CD4-positive, alpha-beta T cell treated with Interleukin-15 for 1 hour (primary cell): Measurements from ENCODE around the gene APBA3.

ENCODE experiments used
- DNase-seq: peaks from one replicate; pipeline ENCODE4 v3.0.0-alpha.2; 2020

The APBA3 gene

DNA sequence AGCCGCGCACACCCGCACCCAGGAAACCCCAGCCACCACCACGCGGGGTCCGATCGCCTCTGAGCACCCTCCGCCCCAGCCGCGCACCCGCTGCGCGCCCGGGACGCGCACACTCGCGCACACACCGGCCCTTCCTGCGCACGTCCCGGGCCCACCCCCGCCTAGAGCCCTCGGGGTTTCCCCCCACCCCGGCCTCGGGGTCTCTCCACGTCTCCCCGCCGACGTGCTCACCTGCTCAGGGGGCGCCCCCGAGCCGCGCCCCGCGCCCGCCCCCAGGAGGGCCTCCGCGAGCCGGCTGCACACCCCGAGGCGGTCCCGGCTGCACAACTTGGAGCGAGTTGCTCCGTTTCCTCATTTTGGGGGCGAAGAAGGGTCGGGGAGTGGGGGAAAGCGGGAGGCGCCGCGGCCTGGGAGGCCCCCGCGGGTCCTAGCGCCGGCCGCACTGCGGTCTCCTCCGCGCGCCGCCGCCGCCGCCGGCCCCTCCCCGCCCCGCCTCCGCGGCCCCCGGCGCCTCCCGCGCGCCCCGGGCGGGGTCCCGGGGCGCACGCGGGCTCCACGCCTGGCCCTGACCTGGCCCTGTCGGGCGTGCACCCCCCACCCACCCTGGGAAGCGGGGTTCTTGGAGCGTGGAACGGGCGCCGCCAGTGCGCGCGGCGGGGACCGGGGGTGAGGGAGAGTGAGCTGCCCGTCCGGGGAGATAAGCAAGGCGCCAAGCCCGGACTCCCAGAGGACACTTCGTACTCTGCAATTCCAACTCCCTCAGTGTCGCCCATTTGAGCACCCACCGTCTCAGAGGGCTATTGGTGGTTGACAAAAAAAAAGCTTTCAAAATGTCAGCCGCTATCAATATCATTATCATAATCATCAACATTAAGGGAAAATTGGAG lies 24.7 kb upstream of the APBA3 start, which contains the start of gene MATK:
TSS of gene MATK (minus strand) at position 444 of the 887 bp plus-strand sequence. CDS start 1,246 bp downstream, outside the sequence.
- DNase-seq, result no peak

DNA sequence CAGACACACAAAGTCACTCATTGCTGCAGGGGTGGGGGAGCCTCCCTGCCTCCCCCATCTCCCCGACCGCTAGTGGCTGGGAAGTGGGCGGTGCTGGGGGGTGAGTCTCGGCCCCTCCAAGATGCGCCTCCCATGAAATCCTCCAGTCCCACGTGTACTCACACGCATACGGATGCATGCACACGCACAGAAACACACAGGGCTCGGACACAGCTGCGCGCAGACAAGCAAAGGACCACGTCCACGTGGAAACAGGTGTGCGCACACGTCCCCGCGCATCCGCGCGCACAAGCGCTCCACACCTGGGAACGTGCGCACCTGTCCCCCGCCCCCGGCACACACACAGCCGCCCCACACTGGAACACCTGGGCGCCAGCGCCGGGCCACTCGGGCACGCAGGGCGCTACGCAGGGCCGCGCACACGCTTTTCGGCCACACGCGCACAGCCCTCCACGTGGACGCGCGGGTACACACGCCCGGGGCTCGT lies 24.0 kb upstream of the APBA3 start:
- DNase-seq, result no peak

DNA sequence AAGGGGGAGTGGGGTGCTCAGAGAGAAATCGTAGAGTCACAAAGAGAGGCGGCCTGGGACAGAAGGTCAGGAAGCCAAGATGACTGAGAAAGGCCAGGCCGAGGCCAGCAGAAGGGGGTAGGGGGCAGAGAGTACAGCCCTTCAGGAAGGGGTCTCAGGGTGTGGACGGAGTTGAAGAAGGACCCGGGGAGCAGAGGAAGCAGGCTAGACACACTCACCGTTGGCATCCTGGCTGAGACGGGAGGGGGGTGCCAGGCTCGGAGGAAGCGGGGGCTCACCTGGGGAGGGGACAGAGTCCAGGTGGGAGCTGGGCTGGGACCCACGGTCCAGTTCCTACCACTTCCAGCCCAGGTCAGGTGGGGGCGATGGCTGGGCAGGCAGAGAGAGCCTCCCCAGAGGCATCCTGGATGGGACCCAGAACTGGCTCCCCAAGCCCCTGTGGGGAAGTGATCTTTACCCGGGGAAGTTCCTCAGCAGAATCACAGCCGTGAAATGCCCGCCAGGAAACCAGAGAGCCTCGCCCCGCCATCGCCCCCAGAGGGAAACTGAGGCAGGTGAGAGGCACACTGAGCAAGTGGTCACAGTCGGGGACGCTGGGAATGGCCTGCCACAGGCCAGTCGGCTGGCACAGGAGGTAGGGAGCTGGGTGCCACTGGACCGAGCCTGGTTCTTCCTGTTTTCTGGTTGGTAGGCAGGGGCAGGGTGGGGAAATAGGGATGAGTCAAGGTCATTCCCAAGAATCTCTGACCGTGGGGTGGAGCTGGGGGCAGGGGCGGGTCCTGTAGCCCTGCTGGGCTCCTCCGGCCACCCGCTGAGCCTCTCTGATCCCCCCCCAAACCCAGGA lies 23.3 kb upstream of the APBA3 start:
- no peak for DNase-seq

DNA sequence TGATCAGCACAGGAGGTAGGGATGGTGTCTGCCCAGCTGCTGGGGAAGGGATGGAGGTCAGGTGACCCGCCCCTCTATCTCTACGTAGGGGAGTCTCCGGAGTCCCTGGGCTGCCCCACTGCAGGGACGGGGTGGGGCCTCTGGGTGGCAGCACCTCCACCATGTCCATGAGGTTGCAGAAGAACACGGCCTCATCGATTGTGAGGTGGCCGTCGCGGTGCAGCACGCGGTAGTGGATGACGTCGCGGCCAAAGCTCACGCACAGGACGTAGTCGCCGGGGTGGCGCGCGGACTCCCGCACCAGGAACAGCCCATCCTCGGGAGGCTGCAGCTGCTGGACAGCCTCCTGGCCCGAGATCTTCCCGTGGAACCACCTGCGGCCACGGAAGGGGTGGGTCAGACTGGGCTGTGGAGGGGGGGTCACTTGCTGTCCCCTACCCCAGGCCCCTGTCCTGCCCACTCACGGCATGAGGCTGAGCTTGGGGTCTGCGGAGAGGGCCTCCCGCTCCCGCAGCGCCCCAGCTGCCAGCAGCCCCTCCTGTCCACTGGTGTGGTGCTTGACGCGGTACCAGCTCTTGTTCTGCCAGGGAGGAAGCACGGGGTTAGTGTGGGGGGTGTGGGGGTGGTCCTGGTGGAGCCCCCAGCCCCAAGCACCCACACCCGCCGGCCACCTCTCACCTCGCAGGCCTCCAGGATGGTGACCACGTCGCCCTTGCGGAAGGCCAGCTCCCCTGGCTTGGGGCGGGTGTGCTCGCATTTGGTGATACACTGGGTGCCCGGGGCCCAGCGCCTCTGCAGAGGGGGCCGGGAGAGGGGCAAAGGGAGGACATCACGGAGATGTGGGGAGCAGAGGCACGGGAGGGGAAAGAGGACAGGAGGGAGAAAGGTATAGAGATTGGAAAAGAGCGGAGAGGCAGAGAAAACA lies 22.4 kb upstream of the APBA3 start:
- DNase-seq, result peak; percentile 52

DNA sequence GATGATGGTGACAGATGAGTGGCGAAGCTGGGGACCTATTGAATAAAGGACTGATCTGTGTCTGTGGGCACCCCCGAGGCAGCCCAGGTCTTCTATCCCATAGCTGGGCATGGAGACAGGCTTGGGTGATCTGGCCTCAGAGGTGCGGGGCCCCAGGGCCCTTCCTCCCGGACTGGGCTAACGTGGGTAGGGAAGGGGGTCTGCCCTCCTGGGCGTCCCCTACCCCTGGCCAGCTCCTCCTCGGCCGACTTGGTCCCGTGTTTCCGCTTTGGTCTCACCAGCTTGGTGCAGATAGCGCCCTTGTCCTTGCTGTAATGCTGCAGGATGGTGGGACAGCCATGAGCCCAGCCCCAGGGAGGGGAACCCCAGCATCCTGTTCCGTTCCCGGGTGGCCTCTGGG lies 21.4 kb upstream of the APBA3 start:
- no peak for DNase-seq

DNA sequence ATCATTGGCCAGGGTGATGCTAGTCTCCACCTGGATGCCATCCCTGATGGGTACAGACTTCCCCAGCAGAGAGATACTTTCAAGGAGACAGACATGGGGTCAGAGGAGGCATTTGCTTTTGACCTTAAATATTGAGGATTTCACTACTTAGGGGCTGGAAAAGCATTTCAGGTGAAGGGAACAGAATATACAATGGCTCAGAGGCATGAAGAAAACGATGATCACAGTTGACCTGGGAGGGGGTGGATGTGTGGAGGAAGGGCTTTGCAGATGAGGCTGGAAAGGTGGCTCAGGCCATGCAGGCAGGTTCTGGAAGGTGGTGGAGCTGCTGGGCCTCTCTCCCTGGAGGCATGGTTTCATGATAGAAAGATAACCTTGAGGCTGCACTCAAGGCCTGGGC lies 20.8 kb upstream of the APBA3 start:
- DNase-seq, result no peak

DNA sequence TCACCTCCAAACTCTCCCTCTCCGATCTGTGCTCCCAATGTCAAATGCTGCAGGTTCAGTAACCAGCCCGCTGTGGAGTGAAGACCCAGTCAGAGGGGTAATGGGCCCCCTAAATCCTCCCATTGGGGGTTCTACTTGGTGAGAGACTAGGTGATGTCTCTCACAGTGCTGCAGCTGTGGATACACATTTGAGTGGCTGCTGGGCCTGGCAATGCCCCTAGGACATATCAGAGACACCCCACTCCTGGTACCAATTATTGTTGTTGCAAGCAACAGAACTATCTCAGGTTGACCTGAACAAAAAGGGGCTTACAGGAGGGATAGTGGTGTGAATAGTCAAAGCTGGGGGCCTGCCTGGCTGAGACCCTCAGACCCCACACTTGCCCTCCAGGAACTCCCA lies 20.1 kb upstream of the APBA3 start:
- no peak for DNase-seq

DNA sequence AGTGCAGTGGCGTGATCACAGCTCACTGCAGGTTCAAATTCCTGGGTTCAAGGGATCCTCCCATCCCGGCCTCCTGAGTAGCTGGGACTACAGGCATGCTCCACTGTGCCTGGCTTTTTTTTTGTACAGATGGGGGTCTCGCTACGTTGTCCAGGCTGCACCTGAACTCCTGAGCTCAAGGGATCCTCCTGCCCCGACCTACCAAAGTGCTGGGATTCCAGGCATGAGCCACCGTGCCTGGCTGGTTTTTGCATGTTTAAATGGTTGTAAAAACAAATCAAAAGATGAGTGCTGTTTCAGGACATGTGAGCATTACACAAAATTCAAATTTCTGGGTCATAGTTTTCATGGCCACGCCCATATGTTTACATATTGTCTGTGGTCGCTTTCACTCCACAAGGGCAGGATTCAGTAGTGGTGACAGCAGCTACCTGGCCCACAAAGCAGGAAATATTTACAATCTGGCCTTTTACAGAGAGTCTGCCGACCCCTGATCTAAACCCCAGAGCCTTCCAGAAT lies 19.4 kb upstream of the APBA3 start:
- no peak for DNase-seq

DNA sequence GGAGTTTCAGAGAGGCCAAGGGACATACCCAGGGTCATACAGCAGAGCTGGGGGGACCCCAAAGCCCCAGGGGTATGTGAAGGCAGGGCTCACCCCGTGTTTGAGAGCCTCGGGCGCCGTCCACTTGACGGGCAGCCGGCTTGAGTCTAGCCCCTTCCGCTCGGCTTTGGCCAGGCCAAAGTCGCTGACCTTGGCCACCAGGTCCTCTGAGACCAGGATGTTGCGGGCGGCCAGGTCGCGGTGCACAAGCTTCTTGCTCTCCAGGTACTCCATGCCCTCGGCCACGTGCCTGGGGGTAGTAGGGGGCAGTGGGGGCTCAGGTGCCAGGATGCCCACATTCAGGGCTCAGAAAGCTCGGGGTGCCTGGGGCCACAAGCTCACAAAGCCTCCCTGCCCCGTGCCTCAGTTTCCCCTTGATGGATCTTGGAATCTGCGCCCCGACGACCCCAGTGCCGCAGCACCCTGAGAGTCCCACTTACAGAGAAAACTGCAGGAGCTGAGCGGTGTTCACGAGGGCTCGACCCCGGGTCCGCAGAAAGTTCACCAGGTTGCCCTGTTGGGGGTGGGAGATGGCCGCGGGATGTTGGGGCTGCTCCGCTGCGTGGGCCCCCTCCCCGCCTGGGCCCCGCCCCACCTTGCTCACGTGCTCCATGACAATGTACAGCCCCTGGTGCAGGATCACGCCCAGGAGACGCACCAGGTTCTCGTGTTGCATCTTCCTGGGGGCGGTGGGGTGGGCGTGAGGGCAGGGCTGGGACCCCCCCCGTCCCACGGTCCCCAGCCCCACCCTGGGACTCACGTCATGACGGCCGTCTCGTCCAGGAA lies 17.6 kb upstream of the APBA3 start:
- DNase-seq, result no peak

DNA sequence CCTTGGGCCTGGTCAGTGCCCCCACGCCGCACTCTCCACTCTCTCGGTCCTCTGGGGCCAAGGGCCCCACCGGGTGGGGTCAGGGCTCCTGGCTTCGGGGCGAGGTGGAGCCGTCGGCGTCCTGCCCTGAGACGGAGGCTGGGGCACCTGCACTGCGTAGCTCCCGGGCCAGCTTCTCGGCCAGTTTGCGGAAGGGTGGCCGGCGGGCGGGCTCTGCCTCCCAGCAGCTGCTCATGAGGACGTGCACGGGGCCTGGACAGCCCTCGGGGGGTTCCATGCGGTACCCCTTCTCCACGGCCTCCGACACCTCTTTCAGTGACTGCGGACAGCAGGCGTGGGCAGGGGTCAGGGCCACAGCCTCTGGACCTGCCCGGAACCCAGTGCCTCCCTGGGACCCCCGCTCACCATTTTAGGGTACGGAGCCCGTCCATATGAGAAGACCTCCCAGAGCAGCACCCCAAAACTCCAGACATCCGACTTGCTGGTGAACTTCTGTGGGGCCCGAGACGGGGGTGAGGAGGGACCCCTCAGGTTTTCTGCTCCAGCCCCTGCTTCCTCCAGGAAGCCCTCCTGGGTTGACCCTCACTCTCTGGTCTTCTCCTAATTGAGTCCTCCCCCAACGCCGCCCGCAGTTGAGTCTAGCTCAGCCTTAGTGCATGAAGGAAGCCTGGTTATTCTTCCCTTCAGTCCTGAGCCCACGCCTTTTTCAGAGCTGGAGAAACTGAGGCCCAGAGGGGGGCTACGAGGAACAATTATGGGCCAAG lies 16.8 kb upstream of the APBA3 start:
- no peak for DNase-seq

DNA sequence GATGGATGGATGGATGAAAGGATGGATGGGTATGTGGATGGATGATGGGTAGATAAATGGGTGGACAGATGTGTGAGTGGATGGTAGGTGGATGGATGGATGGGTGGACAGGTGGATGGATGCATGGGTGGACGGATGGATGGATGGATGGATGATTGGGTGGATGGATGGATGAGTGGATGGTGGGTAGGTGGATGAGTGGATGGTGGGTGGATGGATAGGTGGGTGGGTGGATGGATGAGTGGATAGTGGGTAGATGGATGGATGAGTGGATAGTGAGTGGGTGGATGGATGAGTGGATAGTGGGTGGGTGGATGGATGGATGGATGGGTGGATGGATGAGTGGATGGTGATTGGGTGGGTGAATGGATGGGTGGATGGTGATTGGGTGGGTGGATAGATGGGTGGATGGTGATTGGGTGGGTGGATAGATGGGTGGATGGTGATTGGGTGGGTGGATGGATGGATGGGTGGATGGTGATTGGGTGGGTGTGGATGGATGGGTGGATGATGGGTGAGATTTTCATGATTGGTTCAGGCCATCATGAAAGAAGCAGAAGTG lies 15.1 kb upstream of the APBA3 start:
- DNase-seq, result no peak

DNA sequence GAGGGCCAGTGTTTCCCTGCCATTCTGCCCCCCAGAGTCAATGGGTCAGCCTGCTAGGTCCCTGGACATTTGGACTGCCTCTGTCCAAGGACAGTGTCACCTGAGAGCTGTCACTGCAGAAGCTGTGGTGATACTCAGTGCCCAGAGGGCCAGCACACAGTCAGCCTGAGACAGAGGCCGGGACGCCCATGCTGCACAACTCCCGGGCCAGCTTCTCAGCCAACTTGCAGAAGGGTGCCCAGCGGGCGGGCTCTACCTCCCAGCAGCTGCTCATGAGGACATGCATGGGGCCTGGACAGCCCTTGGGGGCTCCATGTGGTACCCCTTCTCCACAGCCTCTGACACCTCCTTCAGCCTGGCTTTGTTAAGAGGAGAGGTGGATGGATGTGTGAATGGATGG lies 14.3 kb upstream of the APBA3 start:
- DNase-seq, result no peak

DNA sequence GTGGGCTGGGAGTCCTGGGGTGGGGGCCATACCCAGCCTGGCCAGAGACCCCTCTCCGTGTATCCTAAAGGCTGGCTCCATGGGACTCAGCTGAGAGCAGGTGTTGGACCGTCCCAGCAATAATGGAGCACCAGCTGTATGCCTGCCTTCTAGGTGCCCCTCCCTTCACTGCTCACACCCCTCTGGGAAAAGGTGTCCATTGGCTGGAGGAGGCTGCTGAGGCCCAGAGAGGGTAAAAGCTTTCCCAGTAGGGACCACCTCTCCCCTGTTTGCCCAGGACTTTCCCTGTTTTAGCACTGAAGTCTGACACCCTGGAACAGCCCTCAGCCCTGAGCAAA lies 13.9 kb upstream of the APBA3 start:
- no peak for DNase-seq

DNA sequence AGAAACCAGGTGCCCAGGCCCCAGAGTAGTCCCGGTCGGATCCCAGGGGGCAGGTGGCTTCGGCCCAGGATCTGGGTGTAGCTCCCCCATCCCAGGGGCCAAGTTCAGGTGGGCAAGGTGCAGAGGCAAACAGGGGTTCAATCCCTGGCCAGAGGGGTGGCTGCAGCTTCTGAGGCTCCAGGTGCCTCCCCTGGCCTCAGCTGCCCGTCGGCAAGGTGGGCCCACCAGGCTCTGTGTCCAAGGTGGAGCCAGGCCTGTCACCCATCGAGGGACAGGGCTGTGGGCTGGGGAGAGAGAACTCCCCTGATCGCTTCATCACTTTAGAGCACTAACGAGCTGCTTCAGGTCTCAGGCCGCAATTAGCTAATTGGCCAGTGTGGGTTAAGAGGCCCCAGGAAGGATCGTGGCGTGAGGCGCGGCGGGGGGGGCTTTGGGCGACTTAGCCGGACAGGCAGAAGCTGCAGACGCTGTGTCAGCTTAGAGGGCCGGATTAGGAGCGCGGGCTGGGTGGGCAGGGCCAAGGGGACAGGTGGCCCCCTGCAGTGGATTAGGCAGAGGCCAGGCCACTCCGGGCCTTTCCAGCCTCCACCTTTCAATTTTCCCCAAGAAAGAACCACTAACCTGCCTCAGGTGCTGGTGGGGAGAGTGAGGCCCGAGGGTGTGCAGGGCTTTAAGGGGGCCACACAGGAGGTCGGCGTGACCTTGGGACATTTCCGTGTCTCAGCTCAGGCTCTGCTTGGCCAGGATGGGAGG lies 13.3 kb upstream of the APBA3 start:
- no peak for DNase-seq

DNA sequence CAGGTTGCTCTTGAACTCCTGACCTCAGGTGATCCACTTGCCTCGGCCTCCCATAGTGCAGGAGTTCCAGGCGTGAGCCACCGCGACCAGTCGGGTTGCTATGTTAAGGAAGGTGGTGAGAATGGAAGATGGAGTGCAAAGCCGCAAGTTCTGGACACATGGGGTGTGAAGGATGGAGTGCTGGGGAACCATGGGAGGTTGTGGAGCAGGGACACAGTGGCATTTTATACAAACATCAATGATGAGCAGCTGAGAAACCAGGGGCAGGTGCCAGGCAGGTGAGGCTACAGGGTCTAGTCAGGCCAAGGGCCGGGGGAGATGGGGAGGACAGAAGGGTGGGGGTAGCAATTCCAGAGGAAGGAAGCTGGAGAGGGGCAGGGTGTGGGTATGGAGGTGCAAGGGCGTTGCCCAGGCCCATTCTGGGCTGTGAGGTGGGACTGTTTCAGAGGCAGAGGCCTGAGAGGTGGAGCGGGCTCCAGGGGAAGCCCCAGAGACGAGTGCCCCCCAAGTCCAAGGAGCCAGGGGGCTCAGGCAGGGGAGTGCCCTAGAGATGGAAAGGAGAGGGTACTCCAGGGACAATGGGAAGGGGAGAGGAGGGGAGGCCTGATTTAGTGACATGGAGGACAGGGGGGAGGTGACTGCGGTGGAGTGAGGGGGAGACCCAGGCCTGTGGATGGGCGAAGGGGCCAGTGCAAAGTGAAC lies 12.5 kb upstream of the APBA3 start:
- no peak for DNase-seq

DNA sequence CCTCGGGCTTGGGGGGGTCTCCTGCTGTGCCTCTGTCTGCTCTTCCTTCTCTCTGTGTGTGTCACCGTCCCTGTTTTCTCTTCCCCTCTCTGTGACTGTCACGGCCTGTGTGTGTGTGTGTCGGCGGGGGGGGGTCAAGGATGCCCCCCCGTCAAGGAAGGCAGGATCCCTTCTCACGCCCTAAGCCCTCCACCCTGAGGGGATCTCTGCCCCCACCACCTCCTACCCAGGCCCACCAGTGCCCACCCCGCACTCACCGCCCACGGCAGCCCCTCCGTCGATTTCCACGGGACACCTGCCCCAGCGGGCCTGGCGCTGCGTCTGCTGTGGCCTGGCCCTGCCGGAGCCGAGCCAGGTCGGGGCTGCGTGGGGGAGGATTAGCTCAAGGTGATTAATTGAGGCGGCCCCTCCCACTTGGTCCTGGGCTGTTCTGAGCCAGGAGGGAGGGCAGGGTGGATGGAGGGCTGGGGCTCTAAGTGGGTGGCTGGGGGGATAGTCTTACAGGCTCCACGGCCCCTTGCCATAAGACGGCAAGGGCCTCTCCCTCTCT lies 10.5 kb upstream of the APBA3 start, which contains the start of gene RAX2:
TSS of gene RAX2 (minus strand) at position 323 of the 550 bp plus-strand sequence. CDS start 486 bp downstream, outside the sequence.
- DNase-seq, result no peak

DNA sequence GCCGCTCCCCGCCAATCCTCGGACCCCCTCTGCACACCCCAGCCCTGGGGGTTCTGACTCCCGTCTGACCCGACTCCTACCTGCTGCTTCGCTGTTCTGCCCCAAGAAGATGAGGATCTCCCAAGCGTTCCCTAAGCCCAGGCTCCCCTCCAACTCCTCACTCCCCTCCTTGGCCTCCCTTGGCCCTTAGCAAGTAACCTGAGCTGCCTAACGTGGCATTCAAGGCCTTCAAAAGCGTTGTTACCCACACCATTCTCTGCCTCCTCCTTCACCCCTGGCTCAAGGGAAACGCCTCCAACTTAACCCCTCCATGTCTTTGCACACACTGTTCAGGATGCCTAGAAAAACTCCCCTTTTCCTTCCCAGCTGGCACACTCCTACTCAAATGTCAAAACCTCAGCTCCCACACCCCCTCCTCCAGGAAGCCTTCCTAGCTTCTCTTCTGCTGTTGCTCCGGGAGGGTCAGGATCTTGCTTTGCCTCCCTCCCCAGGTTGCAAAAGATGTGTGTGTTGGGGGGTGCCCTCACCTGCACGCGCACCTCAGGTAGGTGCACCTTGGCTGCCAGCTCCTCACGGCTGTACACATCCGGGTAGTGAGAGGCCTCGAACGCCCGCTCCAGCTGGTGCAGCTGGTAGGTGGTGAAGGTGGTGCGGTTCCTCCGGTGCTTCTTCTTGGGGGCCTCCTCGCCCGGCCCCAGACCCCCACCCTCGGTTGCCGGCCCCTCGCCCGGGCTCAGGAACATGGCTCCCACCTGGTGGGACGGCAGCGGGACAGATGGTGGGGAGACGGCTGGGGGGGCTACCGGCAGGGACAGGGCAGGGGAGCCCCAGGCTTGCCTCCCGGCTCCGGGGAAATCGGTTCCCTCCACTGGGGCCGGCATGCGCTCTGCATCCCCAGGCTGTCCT lies 9.8 kb upstream of the APBA3 start:
- no peak for DNase-seq
